PFSK-1 (cell line): Measurements from ENCODE around the gene WDR1.

ENCODE experiments used
- POLR2AphosphoS5 ChIP-seq: IDR thresholded peaks from 2 replicates; pipeline ENCODE4 v1.6.1; 2012; ENCODE audit warnings: low read depth, mild to moderate bottlenecking, control low read depth, low read length, moderate library complexity
- REST ChIP-seq, 2 experiments: IDR thresholded peaks; 2 replicates each; pipeline versions ENCODE4 v1.6.1 to v1.8.0; 2011 to 2012; ENCODE audit warnings: low read depth in 2 of 2, low read length in 2 of 2, control low read depth in 1 of 2, inconsistent platforms in 1 of 2, mild to moderate bottlenecking in 1 of 2, moderate library complexity in 1 of 2; ENCODE audit not compliant: insufficient read depth in 1 of 2

- no peak for TF ChIP-seq POLR2AphosphoS5
- no peak for TF ChIP-seq REST (IDR thresholded peaks at IDR 0.05; ENCODE audit: insufficient read depth in 1 of 2, low read depth in 2 of 2, low read length in 2 of 2)
Measured at GRCh38 chr4:10029403-10029802, 87.2 kb downstream of the WDR1 start.
